Hepatocyte (in vitro differentiated cells): ENCODE data around the gene SCN9A.

ENCODE experiments used
- EZH2 ChIP-seq: fragments of 200-600 bp; sonication (generic); IDR thresholded peaks from 2 replicates; pipeline ENCODE4 v1.6.1; 2016; ENCODE audit warnings: antibody characterized with exemption, mild to moderate bottlenecking, borderline replicate concordance
- TF ChIP-seq, protein P1 (sequence below): fragments of 200-600 bp; sonication (generic); IDR thresholded peaks from 2 replicates; pipeline ENCODE4 v1.5.1; 2016; ENCODE audit warnings: antibody characterized with exemption, mild to moderate bottlenecking; ENCODE audit not compliant: poor library complexity

DNA sequence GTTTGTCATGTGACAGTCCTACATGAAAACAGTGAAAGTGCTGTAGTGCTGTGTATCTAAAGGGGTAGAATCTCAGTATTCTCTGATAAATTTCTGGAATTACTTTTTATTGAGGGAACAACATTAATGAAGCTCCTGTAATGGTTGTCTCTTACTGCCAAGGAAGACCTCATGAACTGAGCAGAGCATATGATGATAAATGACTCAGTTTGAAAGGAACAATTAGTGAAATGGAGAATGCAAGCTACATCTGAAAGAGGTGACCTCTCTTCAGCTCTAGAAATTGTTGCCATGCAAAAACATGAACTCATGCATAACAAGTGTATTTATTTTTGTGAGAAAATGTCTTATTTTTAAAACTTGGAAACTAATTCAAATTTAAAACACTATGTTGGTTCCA, 93.6 kb downstream of the SCN9A start:
- no peak for TF ChIP-seq EZH2
- TF ChIP-seq, protein P1, sequence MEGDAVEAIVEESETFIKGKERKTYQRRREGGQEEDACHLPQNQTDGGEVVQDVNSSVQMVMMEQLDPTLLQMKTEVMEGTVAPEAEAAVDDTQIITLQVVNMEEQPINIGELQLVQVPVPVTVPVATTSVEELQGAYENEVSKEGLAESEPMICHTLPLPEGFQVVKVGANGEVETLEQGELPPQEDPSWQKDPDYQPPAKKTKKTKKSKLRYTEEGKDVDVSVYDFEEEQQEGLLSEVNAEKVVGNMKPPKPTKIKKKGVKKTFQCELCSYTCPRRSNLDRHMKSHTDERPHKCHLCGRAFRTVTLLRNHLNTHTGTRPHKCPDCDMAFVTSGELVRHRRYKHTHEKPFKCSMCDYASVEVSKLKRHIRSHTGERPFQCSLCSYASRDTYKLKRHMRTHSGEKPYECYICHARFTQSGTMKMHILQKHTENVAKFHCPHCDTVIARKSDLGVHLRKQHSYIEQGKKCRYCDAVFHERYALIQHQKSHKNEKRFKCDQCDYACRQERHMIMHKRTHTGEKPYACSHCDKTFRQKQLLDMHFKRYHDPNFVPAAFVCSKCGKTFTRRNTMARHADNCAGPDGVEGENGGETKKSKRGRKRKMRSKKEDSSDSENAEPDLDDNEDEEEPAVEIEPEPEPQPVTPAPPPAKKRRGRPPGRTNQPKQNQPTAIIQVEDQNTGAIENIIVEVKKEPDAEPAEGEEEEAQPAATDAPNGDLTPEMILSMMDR, result no peak
